MM.1S (cell line): ENCODE data around the gene CCBE1.

ENCODE experiments used
- DNase-seq: peaks from one replicate; pipeline ENCODE4 v3.0.0-alpha.2; 2015
- H2AFZ ChIP-seq: fragments of 300-600 bp; sonication (generic); 2 replicates; pipeline ENCODE4 v1.6.0; 2016; ENCODE audit warnings: antibody characterized with exemption, low read length
- H3F3A ChIP-seq: fragments of 300-600 bp; sonication (generic); 2 replicates; pipeline ENCODE4 v1.6.1; 2016; ENCODE audit warnings: mild to moderate bottlenecking, antibody characterized with exemption, low read length, moderate library complexity, mixed read lengths; ENCODE audit not compliant: insufficient read depth
- H3K27ac ChIP-seq: fragments of 300-600 bp; sonication (generic); 2 replicates; pipeline ENCODE4 v1.5.1; 2016; ENCODE audit warnings: mild to moderate bottlenecking, low read length
- H3K27me3 ChIP-seq: fragments of 300-600 bp; sonication (generic); replicated peaks from 2 replicates; pipeline ENCODE4 v1.6.0; 2016; ENCODE audit warnings: low read length; ENCODE audit not compliant: insufficient read depth
- H3K36me3 ChIP-seq: fragments of 300-600 bp; sonication (generic); replicated peaks from 2 replicates; pipeline ENCODE4 v1.6.1; 2016; ENCODE audit warnings: mild to moderate bottlenecking, low read length, mixed read lengths; ENCODE audit not compliant: insufficient read depth
- H3K4me1 ChIP-seq: fragments of 300-600 bp; sonication (generic); 2 replicates; pipeline ENCODE4 v1.6.1; 2016; ENCODE audit warnings: low read length, mixed read lengths
- H3K4me2 ChIP-seq: fragments of 300-600 bp; sonication (generic); 2 replicates; pipeline ENCODE4 v1.6.0; 2016; ENCODE audit warnings: low read depth, low read length
- H3K4me3 ChIP-seq: fragments of 300-600 bp; sonication (generic); 2 replicates; pipeline ENCODE4 v1.5.1; 2016; ENCODE audit warnings: low read length, mixed read lengths
- H3K79me2 ChIP-seq: fragments of 300-600 bp; sonication (generic); 2 replicates; pipeline ENCODE4 v1.6.1; 2016; ENCODE audit warnings: mixed run types, low read length, mixed read lengths
- H3K9ac ChIP-seq: fragments of 300-600 bp; sonication (generic); 2 replicates; pipeline ENCODE4 v1.6.1; 2016; ENCODE audit warnings: low read length, mixed read lengths
- H3K9me2 ChIP-seq: fragments of 300-600 bp; sonication (generic); replicated peaks from 2 replicates; pipeline ENCODE4 v1.6.1; 2016; ENCODE audit warnings: mild to moderate bottlenecking, low read length, mixed read lengths; ENCODE audit not compliant: insufficient read depth
- H3K9me3 ChIP-seq: fragments of 300-600 bp; sonication (generic); replicated peaks from 2 replicates; pipeline ENCODE4 v1.6.1; 2016; ENCODE audit warnings: mild to moderate bottlenecking, low read length, mixed read lengths; ENCODE audit not compliant: insufficient read depth
- H4K20me1 ChIP-seq: fragments of 300-600 bp; sonication (generic); 2 replicates; pipeline ENCODE4 v1.6.1; 2016; ENCODE audit warnings: mild to moderate bottlenecking, low read length, moderate library complexity, mixed read lengths; ENCODE audit not compliant: insufficient read depth
- CTCF ChIP-seq: fragments of 300-600 bp; sonication (generic); IDR thresholded peaks from 2 replicates; pipeline ENCODE4 v1.5.1; 2016; ENCODE audit warnings: antibody characterized with exemption, low read length, mixed read lengths
- EZH2 ChIP-seq: fragments of 300-600 bp; sonication (generic); optimal IDR thresholded peaks from 2 replicates; pipeline ENCODE3; 2017; ENCODE audit warnings: low read depth, mild to moderate bottlenecking, antibody characterized with exemption, low read length, mixed read lengths
- EZH2phosphoT487 ChIP-seq: fragments of 300-600 bp; sonication (generic); IDR thresholded peaks from 2 replicates; pipeline ENCODE4 v1.6.1; 2018; ENCODE audit warnings: antibody characterized with exemption, low read length

The CCBE1 gene

GRCh38 chr18:59536166-59536565, 161.1 kb downstream of the CCBE1 start:
- Histone ChIP-seq H3K36me3 (no peaks in the 10 kb centered on the region), H3K27me3 (no peaks in the 10 kb centered on the region)

GRCh38 chr18:59535055-59535454, 162.2 kb downstream of the CCBE1 start:
- TF ChIP-seq EZH2 (no peak), EZH2phosphoT487 (no peak), CTCF (no peak)
- no peak overlapping the region for H2AFZ ChIP-seq
- no peaks in the 10 kb centered on the region for H3K4me1 ChIP-seq
- no peak overlapping the region for H3K4me2 ChIP-seq
- no peaks in the 10 kb centered on the region for H3K27me3 ChIP-seq
- H4K20me1 ChIP-seq, result no peaks in the 10 kb centered on the region
- DNase-seq, result no peak
- H3K9me2 ChIP-seq, result no peaks in the 10 kb centered on the region
- H3K36me3 ChIP-seq, result no peaks in the 10 kb centered on the region
- no peaks in the 10 kb centered on the region for H3K79me2 ChIP-seq
- no peak overlapping the region for H3K4me3 ChIP-seq
- H3F3A ChIP-seq, result no peaks in the 10 kb centered on the region
- no peaks in the 10 kb centered on the region for H3K9me3 ChIP-seq
- H3K27ac ChIP-seq, result no peak overlapping the region
- no peak overlapping the region for H3K9ac ChIP-seq

More at GRCh38 chr18:59536166-59536565, 161.1 kb downstream of the CCBE1 start:
- Histone ChIP-seq H4K20me1 (no peaks in the 10 kb centered on the region), H3K4me3 (no peak overlapping the region), H3F3A (no peaks in the 10 kb centered on the region), H3K9me3 (no peaks in the 10 kb centered on the region), H3K4me2 (no peak overlapping the region), H3K27ac (no peak overlapping the region), H3K9me2 (no peaks in the 10 kb centered on the region), H3K79me2 (no peaks in the 10 kb centered on the region), H3K9ac (no peak overlapping the region), H2AFZ (no peak overlapping the region), H3K4me1 (no peaks in the 10 kb centered on the region)
- DNase-seq, result no peak
- TF ChIP-seq EZH2 (no peak), CTCF (no peak), EZH2phosphoT487 (no peak)

GRCh38 chr18:59528866-59529265, 168.4 kb downstream of the CCBE1 start:
- H3K4me1 ChIP-seq, result no peaks in the 10 kb centered on the region
- H3K27me3 ChIP-seq, result no peaks in the 10 kb centered on the region
- no peak overlapping the region for H3K4me3 ChIP-seq
- H3K9ac ChIP-seq, result no peak overlapping the region
- H3K9me3 ChIP-seq, result no peaks in the 10 kb centered on the region
- no peak overlapping the region for H2AFZ ChIP-seq
- no peak overlapping the region for H3K27ac ChIP-seq
- no peaks in the 10 kb centered on the region for H3K36me3 ChIP-seq
- TF ChIP-seq EZH2 (no peak), EZH2phosphoT487 (no peak), CTCF (no peak)
- no peaks in the 10 kb centered on the region for H3K9me2 ChIP-seq
- H4K20me1 ChIP-seq, result no peaks in the 10 kb centered on the region
- H3K79me2 ChIP-seq, result no peaks in the 10 kb centered on the region
- H3F3A ChIP-seq, result no peaks in the 10 kb centered on the region
- no peak for DNase-seq
- no peak overlapping the region for H3K4me2 ChIP-seq
